ENCODE results near the gene CR1. TPM values are rescaled to one million over a fixed set of nuclear protein-coding genes. Genes with fewer than 3 reads are reported as not detected.

The CR1 gene
- total and polyA plus RNA-seq, 2 of the 8 experiments (the other 6 are each of a cell fraction or from before 2014, with no cell fraction given): 0.15 to 0.22 TPM

- CTCF ChIA-PET (ENCODE audit: partially characterized antibody): interaction anchor here (0.8 to 1.9 kb wide), 10 partner anchors 8 to 245 kb away, joined by 3 to 7 read pairs (median 4); partner anchors contain the start of gene CR1
- Histone ChIP-seq H3K36me3 (ENCODE audit: control insufficient read depth in 2 of 4, insufficient read depth in 4 of 4, low read length in 3 of 4) (no peaks in the 10 kb centered on the region), H3K79me1 (ENCODE audit: low read depth, low read length) (no peaks in the 10 kb centered on the region), H3K14ac (ENCODE audit: insufficient read length) (no peak overlapping the region), H4K91ac (replicated peaks; ENCODE audit: insufficient read length, low read length) (no peak overlapping the region), H2BK12ac (ENCODE audit: low read depth, low read length) (no peak overlapping the region), H3K18ac (ENCODE audit: extremely low read depth, low read length) (no peak overlapping the region), H4K5ac (ENCODE audit: insufficient read length, low read depth, low read length) (no peak overlapping the region), H4K20me1 (replicated peaks in 1 of 2; ENCODE audit: control insufficient read depth in 1 of 2, insufficient read depth in 2 of 2, low read length in 2 of 2) (no peaks in the 10 kb centered on the region), H3K23me2 (ENCODE audit: low read depth, low read length) (peaks cover 5% of the 10 kb centered on the region; the same call in 1 of the 2 replicates), H4K8ac (ENCODE audit: extremely low read depth, insufficient read depth, low read length) (no peak overlapping the region), H3K4me2 (ENCODE audit: insufficient read depth in 1 of 2, low read depth in 2 of 2, low read length in 2 of 2) (peak overlapping the region; percentile 51 to 88), H3K9ac (replicated peaks in 1 of 4; ENCODE audit: extremely low read depth in 1 of 4, low read depth in 3 of 4, low read length in 3 of 4) (no peak overlapping the region), H2BK20ac (ENCODE audit: low read length) (no peak overlapping the region), H3K27me3 (replicated peaks in 1 of 4; ENCODE audit: control insufficient read depth in 3 of 4, extremely low read depth in 1 of 4, insufficient read depth in 3 of 4, low read length in 3 of 4) (peaks cover 2 to 30% (median 14%) of the 10 kb centered on the region in 4 experiments), H2BK120ac (replicated peaks; ENCODE audit: low read depth, low read length) (no peak overlapping the region), H3K4me1 (replicated peaks in 1 of 4; ENCODE audit: control insufficient read depth in 3 of 4, insufficient read depth in 4 of 4, low read length in 3 of 4) (no peaks in the 10 kb centered on the region), H3K27ac (ENCODE audit: low read depth, low read length) (no peak overlapping the region), H2BK5ac (ENCODE audit: low read depth, low read length) (no peak overlapping the region), H3K23ac (ENCODE audit: insufficient read length) (no peak overlapping the region), H3K4ac (replicated peaks; ENCODE audit: insufficient read length, low read depth, low read length) (no peak overlapping the region), H3K4me3 (ENCODE audit: extremely low read depth in 1 of 4, insufficient read depth in 2 of 4, low read depth in 3 of 4, low read length in 4 of 4) (peak overlapping the region in 3 of 4 experiments; percentile 36 to 73 (median 66); a peak in 3 of 8 replicates), H3K9me3 (ENCODE audit: insufficient read depth in 2 of 2, low read depth in 1 of 2, low read length in 1 of 2) (no peaks in the 10 kb centered on the region), H2BK15ac (ENCODE audit: low read length) (no peak overlapping the region), H3K56ac (replicated peaks; ENCODE audit: insufficient read length, low read depth, low read length) (no peak overlapping the region), H2AFZ (ENCODE audit: low read length) (peak overlapping the region; percentile 72), H2AK5ac (ENCODE audit: low read depth, low read length) (no peak overlapping the region), H3K79me2 (ENCODE audit: control insufficient read depth in 1 of 2, insufficient read depth in 2 of 2, low read length in 2 of 2) (no peaks in the 10 kb centered on the region)
- POLR2A ChIA-PET (ENCODE audit: partially characterized antibody): interaction anchor here (0.7 to 1.8 kb wide), 6 partner anchors 9 to 180 kb away, joined by 3 to 5 read pairs (median 4); partner anchors contain the start of gene CR1
- no peak for DNase-seq (ENCODE audit: low read depth in 1 of 2, low spot score in 2 of 2)
- TF ChIP-seq RNF2 (IDR thresholded peaks at IDR 0.05; ENCODE audit: borderline replicate concordance, low read depth, low read length, missing control alignments, poor library complexity, severe bottlenecking) (no peak), BACH1 (IDR thresholded peaks at IDR 0.05; ENCODE audit: low read length) (no peak)
- no peak for FAIRE-seq
- 14% methylated on average over 1 of the region's 1 CpG; no CpG with 5 or more reads in 1 of the 2 experiments for WGBS, 2 experiments (ENCODE audit: extremely low coverage in 1 of 2, insufficient coverage in 1 of 2, insufficient read length in 1 of 2, insufficient replicate concordance in 2 of 2, low coverage in 1 of 2, low lambda C conversion rate in 2 of 2, missing lambda C conversion rate in 1 of 2)
Observed at GRCh38 chr1:207453710-207454045, 42.3 kb upstream of the CR1 start.
